ENCODE measurements around the gene CXCL11. TPM values are rescaled to one million over a fixed set of nuclear protein-coding genes. Genes with fewer than 3 reads are reported as not detected.
A peak's percentile ranks its signal among the peaks of the same experiment; 100 is the strongest.

The CXCL11 gene
- total RNA-seq, 1 donor from 2014 or later: not detected

- Mint-ChIP-seq H3K36me3 (ENCODE audit: insufficient read depth) (peaks cover 2% of the 10 kb centered on the region), H3K27ac (no peak overlapping the region), H3K27me3 (peaks cover 17% of the 10 kb centered on the region), H3K4me3 (ENCODE audit: low read depth) (no peak overlapping the region), H3K4me1 (ENCODE audit: low read depth) (peaks cover 15% of the 10 kb centered on the region), H3K9me3 (ENCODE audit: low read depth) (no peaks in the 10 kb centered on the region)
- no peak for DNase-seq (ENCODE audit: low spot score, unreplicated experiment)
- TF ChIP-seq CTCF (IDR thresholded peaks at IDR 0.05; ENCODE audit: unreplicated experiment): no peak
Measured at GRCh38 chr4:75992462-75992861, 43.4 kb downstream of the CXCL11 start.

GRCh38 chr4:75989846-75990528 lies 45.9 kb downstream of the CXCL11 start:
- H3K9me3 Mint-ChIP-seq (ENCODE audit: low read depth): no peaks in the 10 kb centered on the region
- no peak for DNase-seq (ENCODE audit: low spot score, unreplicated experiment)
- peaks cover 15% of the 10 kb centered on the region for H3K27me3 Mint-ChIP-seq
- TF ChIP-seq CTCF (IDR thresholded peaks at IDR 0.05; ENCODE audit: unreplicated experiment): no peak
- H3K4me1 Mint-ChIP-seq (ENCODE audit: low read depth): peaks cover 15% of the 10 kb centered on the region
- H3K4me3 Mint-ChIP-seq (ENCODE audit: low read depth): peak overlapping the region; percentile 90
- H3K27ac Mint-ChIP-seq: peak overlapping the region; percentile 94
- peaks cover 2% of the 10 kb centered on the region for H3K36me3 Mint-ChIP-seq (ENCODE audit: insufficient read depth)

- Mint-ChIP-seq H3K4me3 (ENCODE audit: low read depth) (no peak overlapping the region), H3K36me3 (ENCODE audit: insufficient read depth) (peaks cover 11% of the 10 kb centered on the region), H3K27me3 (no peaks in the 10 kb centered on the region), H3K27ac (no peak overlapping the region), H3K4me1 (ENCODE audit: low read depth) (peaks cover 14% of the 10 kb centered on the region), H3K9me3 (ENCODE audit: low read depth) (no peaks in the 10 kb centered on the region)
- TF ChIP-seq CTCF (IDR thresholded peaks at IDR 0.05; ENCODE audit: unreplicated experiment): no peak
- no peak for DNase-seq (ENCODE audit: low spot score, unreplicated experiment)
Measured at GRCh38 chr4:75985116-75985515, 50.8 kb downstream of the CXCL11 start.

Other genes with a start within 250 kb of the CXCL11 start
- gene PPEF2, start 133.6 kb downstream of the CXCL11 start, total RNA-seq: not detected in 2 replicates
- gene NAAA, start 95.1 kb downstream of the CXCL11 start, total RNA-seq: 2.7 and 3.2 TPM in 2 replicates
- 45.0 and 46.2 TPM in 2 replicates for gene SDAD1, start 45.1 kb downstream of the CXCL11 start, total RNA-seq
- gene CXCL9, start 28.6 kb downstream of the CXCL11 start, total RNA-seq: not detected in 2 replicates
- gene CXCL10, start 12.6 kb downstream of the CXCL11 start, total RNA-seq: not detected in 2 replicates
- gene ART3, start 38.6 kb upstream of the CXCL11 start, total RNA-seq: 5.0 and 7.3 TPM in 2 replicates
- gene NUP54, start 112.3 kb upstream of the CXCL11 start, total RNA-seq: 67.5 and 68.8 TPM in 2 replicates
- gene SCARB2, start 177.8 kb upstream of the CXCL11 start, total RNA-seq: 92.2 and 98.3 TPM in 2 replicates
- gene FAM47E, start 215.7 kb upstream of the CXCL11 start, total RNA-seq: 3.4 and 4.0 TPM in 2 replicates